Type B pancreatic cell (in vitro differentiated cells): ENCODE measurements around the gene WNT7B. TPM values are rescaled to one million over a fixed set of nuclear protein-coding genes. Genes with fewer than 3 reads are reported as not detected.
A peak's percentile ranks its signal among the peaks of the same experiment; 100 is the strongest.

Experiments used
- DNase-seq: peaks from one replicate; pipeline ENCODE4 v3.0.0; 2021; ENCODE audit warnings: mixed read lengths; ENCODE audit not compliant: unreplicated experiment; ENCODE audit errors: extremely low spot score
- H3K27ac Mint-ChIP-seq: 2 replicates; pipeline ENCODE4 v1.8.0; 2021; ENCODE audit warnings: mild to moderate bottlenecking, mixed read lengths
- H3K27me3 Mint-ChIP-seq: 2 replicates; pipeline ENCODE4 v1.8.0; 2021; ENCODE audit warnings: mixed read lengths
- H3K36me3 Mint-ChIP-seq: 2 replicates; pipeline ENCODE4 v1.8.0; 2021; ENCODE audit warnings: mixed read lengths
- H3K4me1 Mint-ChIP-seq: one replicate; pipeline ENCODE4 v1.8.0; 2021; ENCODE audit warnings: mixed read lengths; ENCODE audit not compliant: unreplicated experiment
- H3K4me3 Mint-ChIP-seq: 2 replicates; pipeline ENCODE4 v1.8.0; 2021; ENCODE audit warnings: mild to moderate bottlenecking, mixed read lengths
- H3K9me3 Mint-ChIP-seq: 2 replicates; pipeline ENCODE4 v1.8.0; 2021; ENCODE audit warnings: mixed read lengths
- CTCF ChIP-seq: fragments of 200-600 bp; sonication (generic); conservative IDR thresholded peaks from 2 replicates; pipeline ENCODE4 v1.5.0; 2021; ENCODE audit warnings: antibody characterized with exemption, mild to moderate bottlenecking
- total RNA-seq: library from RNA; stranded (reverse); gene quantifications from 2 replicates; pipeline ENCODE4 v1.2.1, GENCODE V29; 2021; ENCODE audit warnings: low replicate concordance

WNT7B gene
- total RNA-seq, 1 donor from 2014 or later: 16.4 TPM

- Mint-ChIP-seq H3K27ac (peak overlapping the region; percentile 90), H3K27me3 (no peaks in the 10 kb centered on the region), H3K36me3 (no peaks in the 10 kb centered on the region), H3K4me3 (peak overlapping the region; percentile 89), H3K9me3 (no peaks in the 10 kb centered on the region), H3K4me1 (peaks cover 5% of the 10 kb centered on the region)
- peak; percentile 85 for TF ChIP-seq CTCF
- DNase-seq: peak; percentile 88
Measured at GRCh38 chr22:46013460-46014416, 36.8 kb upstream of the WNT7B start.

GRCh38 chr22:46012881-46013281, 35.9 kb upstream of the WNT7B start:
- H3K27ac Mint-ChIP-seq: peak overlapping the region; percentile 90
- peaks cover 5% of the 10 kb centered on the region for H3K4me1 Mint-ChIP-seq
- no peaks in the 10 kb centered on the region for H3K9me3 Mint-ChIP-seq
- H3K27me3 Mint-ChIP-seq: no peaks in the 10 kb centered on the region
- DNase-seq: no peak
- H3K36me3 Mint-ChIP-seq: no peaks in the 10 kb centered on the region
- no peak for TF ChIP-seq CTCF
- peak overlapping the region; percentile 89 for H3K4me3 Mint-ChIP-seq

- peaks cover 5% of the 10 kb centered on the region for H3K4me1 Mint-ChIP-seq
- DNase-seq: no peak
- no peak overlapping the region for H3K4me3 Mint-ChIP-seq
- no peaks in the 10 kb centered on the region for H3K27me3 Mint-ChIP-seq
- no peak for TF ChIP-seq CTCF
- no peaks in the 10 kb centered on the region for H3K9me3 Mint-ChIP-seq
- no peak overlapping the region for H3K27ac Mint-ChIP-seq
- H3K36me3 Mint-ChIP-seq: no peaks in the 10 kb centered on the region
Measured at GRCh38 chr22:46012182-46012880, 35.4 kb upstream of the WNT7B start.

- Mint-ChIP-seq H3K27me3 (no peaks in the 10 kb centered on the region), H3K36me3 (no peaks in the 10 kb centered on the region), H3K27ac (no peak overlapping the region), H3K4me1 (peaks cover 5% of the 10 kb centered on the region), H3K4me3 (no peak overlapping the region), H3K9me3 (no peaks in the 10 kb centered on the region)
- no peak for TF ChIP-seq CTCF
- DNase-seq: no peak
Measured at GRCh38 chr22:46011627-46012181, 34.7 kb upstream of the WNT7B start.

GRCh38 chr22:46010951-46011626, 34.1 kb upstream of the WNT7B start:
- Mint-ChIP-seq H3K27me3 (no peaks in the 10 kb centered on the region), H3K36me3 (no peaks in the 10 kb centered on the region), H3K4me3 (no peak overlapping the region), H3K4me1 (peaks cover 10% of the 10 kb centered on the region), H3K9me3 (no peaks in the 10 kb centered on the region), H3K27ac (no peak overlapping the region)
- no peak for DNase-seq
- TF ChIP-seq CTCF: no peak
